SK-N-SH treated with all-trans-retinoic acid at 6 μM for 48 hours (cell line): Measurements from ENCODE around the gene LOXL3.

Experiments
- ARNTL ChIP-seq: fragments of 450-650 bp; formaldehyde crosslinking; IDR thresholded peaks from 2 replicates; pipeline ENCODE4 v1.5.0; 2020; ENCODE audit warnings: low read depth, mild to moderate bottlenecking, moderate library complexity, borderline replicate concordance
- ESRRG ChIP-seq: fragments of 250-450 bp; sonication (Bioruptor Pico); IDR thresholded peaks from 2 replicates; pipeline ENCODE4 v1.6.1; 2021; ENCODE audit warnings: mild to moderate bottlenecking
- PATZ1 ChIP-seq: fragments of 250-450 bp; sonication (Bioruptor Pico); IDR thresholded peaks from 2 replicates; pipeline ENCODE4 v1.8.0; 2020; ENCODE audit warnings: mild to moderate bottlenecking, moderate library complexity, borderline replicate concordance
- POU6F1 ChIP-seq: fragments of 250-450 bp; sonication (Bioruptor Pico); IDR thresholded peaks from 2 replicates; pipeline ENCODE4 v1.8.0; 2021; ENCODE audit warnings: low read depth, mild to moderate bottlenecking, moderate library complexity, borderline replicate concordance
- SNAI2 ChIP-seq: fragments of 250-450 bp; sonication (Bioruptor Pico); IDR thresholded peaks from 2 replicates; pipeline ENCODE4 v1.5.0; 2020; ENCODE audit warnings: mild to moderate bottlenecking, moderate library complexity
- ZFP3 ChIP-seq: fragments of 250-450 bp; sonication (Bioruptor Pico); IDR thresholded peaks from 2 replicates; pipeline ENCODE4 v1.5.0; 2020; ENCODE audit warnings: mild to moderate bottlenecking, moderate library complexity
- ZFP30 ChIP-seq: fragments of 450-650 bp; formaldehyde crosslinking; IDR thresholded peaks from 2 replicates; pipeline ENCODE4 v1.5.0; 2022; ENCODE audit warnings: mild to moderate bottlenecking, moderate library complexity
- ZNF565 ChIP-seq: fragments of 450-650 bp; formaldehyde crosslinking; conservative IDR thresholded peaks from 2 replicates; pipeline ENCODE4 v1.5.0; 2020; ENCODE audit warnings: low read depth, mild to moderate bottlenecking, moderate library complexity
- ZNF8 ChIP-seq: fragments of 450-650 bp; formaldehyde crosslinking; IDR thresholded peaks from 2 replicates; pipeline ENCODE4 v1.5.0; 2020; ENCODE audit warnings: mild to moderate bottlenecking, moderate library complexity

- TF ChIP-seq SNAI2 (CRISPR knock-in tag), result no peak
- no peak for TF ChIP-seq ARNTL
- TF ChIP-seq ZFP30 (CRISPR knock-in tag), result no peak
- no peak for TF ChIP-seq ESRRG (CRISPR knock-in tag)
- no peak for TF ChIP-seq POU6F1 (CRISPR knock-in tag)
- no peak for TF ChIP-seq ZFP3
- TF ChIP-seq PATZ1 (CRISPR knock-in tag), result no peak
- TF ChIP-seq ZNF565 (CRISPR knock-in tag), result no peak
- no peak for TF ChIP-seq ZNF8 (CRISPR knock-in tag)
Observed at GRCh38 chr2:74560591-74560990, 6.8 kb upstream of the LOXL3 start.
